HG02588 (cell line): ENCODE results near the gene NFKBIE.

Experiments
- ATAC-seq: cut with Tn5 transposase; IDR thresholded peaks from one replicate; pipeline ENCODE4 v1.9.1; 2021; ENCODE audit warnings: mild to moderate bottlenecking, moderate library complexity; ENCODE audit not compliant: unreplicated experiment

Gene NFKBIE

GRCh38 chr6:44260451-44261297 lies 4.7 kb downstream of the NFKBIE start:
- ATAC-seq, result no peak

GRCh38 chr6:44260011-44260410 lies 5.3 kb downstream of the NFKBIE start:
- no peak for ATAC-seq

- no peak for ATAC-seq
Measured at GRCh38 chr6:44258921-44259320, 6.4 kb downstream of the NFKBIE start.

GRCh38 chr6:44258325-44258863 lies 7.0 kb downstream of the NFKBIE start:
- no peak for ATAC-seq

GRCh38 chr6:44257753-44258324 lies 7.5 kb downstream of the NFKBIE start:
- peak; percentile 22 for ATAC-seq

- ATAC-seq, result peak; percentile 47
Measured at GRCh38 chr6:44257025-44257752, 8.2 kb downstream of the NFKBIE start, which contains the start of gene SLC35B2. SLC35B2 (minus strand) TSS chr6:44257528; CDS start chr6:44257410, 118 bp downstream.

GRCh38 chr6:44256775-44257024 lies 8.7 kb downstream of the NFKBIE start:
- no peak for ATAC-seq

GRCh38 chr6:44255871-44256774 lies 9.2 kb downstream of the NFKBIE start:
- ATAC-seq, result no peak

- ATAC-seq, result no peak
Measured at GRCh38 chr6:44255105-44255808, 10.1 kb downstream of the NFKBIE start.

GRCh38 chr6:44254191-44255104 lies 10.9 kb downstream of the NFKBIE start:
- ATAC-seq, result no peak

GRCh38 chr6:44253307-44254101 lies 11.8 kb downstream of the NFKBIE start:
- no peak for ATAC-seq

- ATAC-seq, result no peak
Measured at GRCh38 chr6:44251576-44252524, 13.5 kb downstream of the NFKBIE start.

- no peak for ATAC-seq
Measured at GRCh38 chr6:44250718-44251123, 14.6 kb downstream of the NFKBIE start.

GRCh38 chr6:44250067-44250717 lies 15.2 kb downstream of the NFKBIE start:
- no peak for ATAC-seq

GRCh38 chr6:44249082-44249748 lies 16.1 kb downstream of the NFKBIE start:
- no peak for ATAC-seq

- no peak for ATAC-seq
Measured at GRCh38 chr6:44248579-44248978, 16.8 kb downstream of the NFKBIE start.
